GM19455 (cell line): ENCODE data around the gene NUBP2.

Source experiments
- ATAC-seq: cut with Tn5 transposase; IDR thresholded peaks from one replicate; pipeline ENCODE4 v1.9.1; 2021; ENCODE audit not compliant: unreplicated experiment

Gene NUBP2

GRCh38 chr16:1771864-1772361 lies 10.8 kb upstream of the NUBP2 start:
- no peak for ATAC-seq

GRCh38 chr16:1772362-1772907 lies 10.3 kb upstream of the NUBP2 start, which contains the start of gene EME2:
Gene EME2 (plus strand): TSS chr16:1772810. CDS start chr16:1773228, 418 bp downstream.
- ATAC-seq: no peak

- ATAC-seq: peak; percentile 42
Observed at GRCh38 chr16:1772908-1773702, 9.7 kb upstream of the NUBP2 start, which contains the start of gene MRPS34. Gene MRPS34 (minus strand): TSS chr16:1773134. CDS start chr16:1773119, 15 bp downstream.

GRCh38 chr16:1773703-1774447 lies 8.9 kb upstream of the NUBP2 start:
- no peak for ATAC-seq

GRCh38 chr16:1774448-1774780 lies 8.3 kb upstream of the NUBP2 start:
- no peak for ATAC-seq

- ATAC-seq: no peak
Observed at GRCh38 chr16:1775006-1775845, 7.5 kb upstream of the NUBP2 start.

- ATAC-seq: no peak
Observed at GRCh38 chr16:1775846-1776671, 6.7 kb upstream of the NUBP2 start.

GRCh38 chr16:1776672-1776955 lies 6.1 kb upstream of the NUBP2 start:
- ATAC-seq: no peak

- ATAC-seq: no peak
Observed at GRCh38 chr16:1776991-1777374, 5.8 kb upstream of the NUBP2 start.

GRCh38 chr16:1777375-1778199 lies 5.2 kb upstream of the NUBP2 start:
- ATAC-seq: no peak

- no peak for ATAC-seq
Observed at GRCh38 chr16:1778200-1779179, 4.3 kb upstream of the NUBP2 start.

GRCh38 chr16:1779234-1779701 lies 3.5 kb upstream of the NUBP2 start:
- ATAC-seq: no peak

GRCh38 chr16:1779741-1780676 lies 2.8 kb upstream of the NUBP2 start:
- ATAC-seq: no peak

- ATAC-seq: no peak
Observed at GRCh38 chr16:1780677-1781072, 2.1 kb upstream of the NUBP2 start.

GRCh38 chr16:1781254-1781653 lies 1.5 kb upstream of the NUBP2 start:
- ATAC-seq: no peak

GRCh38 chr16:1781758-1782407 lies 877 bp upstream of the NUBP2 start:
- ATAC-seq: peak; percentile 10
